ENCODE measurements around the gene ITGA5.

The ITGA5 gene

DNA sequence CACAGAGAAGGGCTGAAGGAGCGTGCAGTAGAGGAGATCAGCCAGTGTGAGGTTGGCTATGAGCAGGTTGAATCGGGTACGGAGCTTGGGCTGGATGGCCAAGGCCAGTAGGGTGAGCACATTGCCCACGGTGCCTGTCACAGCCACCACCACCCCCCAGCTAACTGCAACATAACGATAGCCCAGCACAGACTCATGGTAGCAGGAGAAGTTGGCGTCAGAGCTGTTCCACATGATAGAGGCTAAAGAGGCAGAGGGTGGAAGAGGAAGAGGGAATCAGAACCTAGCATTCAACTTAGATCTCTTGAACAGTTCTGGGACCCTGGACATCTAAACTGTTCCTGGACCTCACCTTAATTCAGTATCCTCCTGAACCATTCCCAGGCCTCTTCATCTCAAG is 55.4 kb downstream of the ITGA5 start:
- ATAC-seq (ENCODE audit: insufficient read depth, low read depth) (no peak), DNase-seq (no peak)
- no peak overlapping the region for H2AFZ ChIP-seq (ENCODE audit: low read depth, low read length)
- H3K79me2 ChIP-seq (ENCODE audit: insufficient read depth, low read length): no peaks in the 10 kb centered on the region
- no peak overlapping the region for H3K4me2 ChIP-seq (ENCODE audit: insufficient read depth, low read length)
- no peak overlapping the region for H3K4me3 ChIP-seq (ENCODE audit: low read depth in 1 of 2, low read length in 2 of 2)
- H3K27ac ChIP-seq (ENCODE audit: low read length): no peak overlapping the region
- no peak for TF ChIP-seq EZH2 (IDR thresholded peaks at IDR 0.05; ENCODE audit: borderline replicate concordance, low read depth, low read length, severe bottlenecking)
- no peak for TF ChIP-seq CTCF (IDR thresholded peaks at IDR 0.05; ENCODE audit: borderline replicate concordance, extremely low read depth, low read length, poor library complexity, severe bottlenecking)
- H3K9ac ChIP-seq (ENCODE audit: low read depth, low read length): no peak overlapping the region
- H4K20me1 ChIP-seq (ENCODE audit: insufficient read depth, low read length): no peaks in the 10 kb centered on the region
- H3K4me1 ChIP-seq (ENCODE audit: insufficient read depth, low read length): peaks cover 19% of the 10 kb centered on the region
- H3K36me3 ChIP-seq (ENCODE audit: insufficient read depth, low read length): no peaks in the 10 kb centered on the region
- H3K27me3 ChIP-seq (ENCODE audit: insufficient read depth, low read length, poor library complexity): no peaks in the 10 kb centered on the region
- H3K9me3 ChIP-seq (ENCODE audit: insufficient read depth, low read length, severe bottlenecking): no peaks in the 10 kb centered on the region

- H3K36me3 ChIP-seq (ENCODE audit: insufficient read depth, low read length): no peaks in the 10 kb centered on the region
- no peak overlapping the region for H3K27ac ChIP-seq (ENCODE audit: low read length)
- no peak overlapping the region for H3K4me2 ChIP-seq (ENCODE audit: insufficient read depth, low read length)
- peaks cover 19% of the 10 kb centered on the region for H3K4me1 ChIP-seq (ENCODE audit: insufficient read depth, low read length)
- no peaks in the 10 kb centered on the region for H3K79me2 ChIP-seq (ENCODE audit: insufficient read depth, low read length)
- H2AFZ ChIP-seq (ENCODE audit: low read depth, low read length): no peak overlapping the region
- no peaks in the 10 kb centered on the region for H4K20me1 ChIP-seq (ENCODE audit: insufficient read depth, low read length)
- H3K27me3 ChIP-seq (ENCODE audit: insufficient read depth, low read length, poor library complexity): no peaks in the 10 kb centered on the region
- DNase-seq (no peak), ATAC-seq (ENCODE audit: insufficient read depth, low read depth) (no peak)
- H3K9ac ChIP-seq (ENCODE audit: low read depth, low read length): no peak overlapping the region
- TF ChIP-seq EZH2 (IDR thresholded peaks at IDR 0.05; ENCODE audit: borderline replicate concordance, low read depth, low read length, severe bottlenecking): no peak
- TF ChIP-seq CTCF (IDR thresholded peaks at IDR 0.05; ENCODE audit: borderline replicate concordance, extremely low read depth, low read length, poor library complexity, severe bottlenecking): no peak
- H3K9me3 ChIP-seq (ENCODE audit: insufficient read depth, low read length, severe bottlenecking): no peaks in the 10 kb centered on the region
- H3K4me3 ChIP-seq (ENCODE audit: low read depth in 1 of 2, low read length in 2 of 2): no peak overlapping the region
These were observed 56.0 kb downstream of the ITGA5 start for GRCh38 chr12:54363047-54363446.

GRCh38 chr12:54360717-54361456 is 58.2 kb downstream of the ITGA5 start:
- Histone ChIP-seq H3K4me1 (ENCODE audit: insufficient read depth, low read length) (peaks cover 31% of the 10 kb centered on the region), H3K27me3 (ENCODE audit: insufficient read depth, low read length, poor library complexity) (no peaks in the 10 kb centered on the region), H2AFZ (ENCODE audit: low read depth, low read length) (0 out of 2 replicates have a peak overlapping the region, but pooled peaks have one; percentile 27), H3K4me2 (ENCODE audit: insufficient read depth, low read length) (no peak overlapping the region), H3K4me3 (ENCODE audit: low read depth in 1 of 2, low read length in 2 of 2) (no peak overlapping the region), H3K9me3 (ENCODE audit: insufficient read depth, low read length, severe bottlenecking) (no peaks in the 10 kb centered on the region), H3K79me2 (ENCODE audit: insufficient read depth, low read length) (no peaks in the 10 kb centered on the region), H4K20me1 (ENCODE audit: insufficient read depth, low read length) (no peaks in the 10 kb centered on the region), H3K36me3 (ENCODE audit: insufficient read depth, low read length) (no peaks in the 10 kb centered on the region), H3K9ac (ENCODE audit: low read depth, low read length) (no peak overlapping the region), H3K27ac (ENCODE audit: low read length) (no peak overlapping the region)
- no peak for ATAC-seq (ENCODE audit: insufficient read depth, low read depth)
- DNase-seq: peak; percentile 66
- TF ChIP-seq CTCF (IDR thresholded peaks at IDR 0.05; ENCODE audit: borderline replicate concordance, extremely low read depth, low read length, poor library complexity, severe bottlenecking) (peak; percentile 85), EZH2 (IDR thresholded peaks at IDR 0.05; ENCODE audit: borderline replicate concordance, low read depth, low read length, severe bottlenecking) (no peak)
